Right lobe of liver (tissue), 4 donors: ENCODE data around the gene PSD4.

ENCODE experiments used
- POLR2A ChIP-seq: fragments of 450-650 bp; IDR thresholded peaks from one replicate; pipeline ENCODE4 v1.6.1; 2017; ENCODE audit warnings: antibody characterized with exemption, mild to moderate bottlenecking
- TF ChIP-seq, protein P1 (sequence below), 4 donors: fragments of 200-600 bp in 3 of 4; fragments of 450-650 bp in 1 of 4; IDR thresholded peaks; one replicate each; pipeline versions ENCODE4 v1.5.1 to v1.8.0; 2016 to 2022; ENCODE audit warnings: antibody characterized with exemption in 4 of 4, mild to moderate bottlenecking in 2 of 4
- donor health status: DM: no; HTN: no; CAD: no.
- donor health status: DM: no; HTN: no; CAD: no.
- donor health status: DM: no; HTN: yes; CAD: no.

DNA sequence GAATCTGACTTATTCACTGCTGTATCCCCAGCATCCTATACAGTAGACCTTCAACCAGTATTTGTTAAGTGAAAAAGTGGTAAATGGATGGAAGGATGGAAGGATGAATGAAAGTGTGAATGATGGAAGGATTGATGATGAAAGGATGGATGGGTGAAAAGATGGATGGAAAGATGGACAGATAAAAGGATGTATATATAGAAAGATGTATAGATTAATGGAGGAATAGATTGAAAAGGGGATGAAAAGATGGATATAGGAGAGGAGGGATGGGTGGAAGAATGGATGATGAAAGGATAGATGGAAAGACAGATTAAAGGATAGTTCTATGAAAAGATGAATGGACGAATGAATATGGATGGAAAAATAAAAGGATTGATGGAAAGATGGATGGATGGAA, 50.0 kb downstream of the PSD4 start:
- TF ChIP-seq, protein P1, sequence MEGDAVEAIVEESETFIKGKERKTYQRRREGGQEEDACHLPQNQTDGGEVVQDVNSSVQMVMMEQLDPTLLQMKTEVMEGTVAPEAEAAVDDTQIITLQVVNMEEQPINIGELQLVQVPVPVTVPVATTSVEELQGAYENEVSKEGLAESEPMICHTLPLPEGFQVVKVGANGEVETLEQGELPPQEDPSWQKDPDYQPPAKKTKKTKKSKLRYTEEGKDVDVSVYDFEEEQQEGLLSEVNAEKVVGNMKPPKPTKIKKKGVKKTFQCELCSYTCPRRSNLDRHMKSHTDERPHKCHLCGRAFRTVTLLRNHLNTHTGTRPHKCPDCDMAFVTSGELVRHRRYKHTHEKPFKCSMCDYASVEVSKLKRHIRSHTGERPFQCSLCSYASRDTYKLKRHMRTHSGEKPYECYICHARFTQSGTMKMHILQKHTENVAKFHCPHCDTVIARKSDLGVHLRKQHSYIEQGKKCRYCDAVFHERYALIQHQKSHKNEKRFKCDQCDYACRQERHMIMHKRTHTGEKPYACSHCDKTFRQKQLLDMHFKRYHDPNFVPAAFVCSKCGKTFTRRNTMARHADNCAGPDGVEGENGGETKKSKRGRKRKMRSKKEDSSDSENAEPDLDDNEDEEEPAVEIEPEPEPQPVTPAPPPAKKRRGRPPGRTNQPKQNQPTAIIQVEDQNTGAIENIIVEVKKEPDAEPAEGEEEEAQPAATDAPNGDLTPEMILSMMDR (IDR thresholded peaks at IDR 0.05): no peak
- TF ChIP-seq POLR2A: no peak
